K562 (cell line): Measurements from ENCODE around the gene TRANK1. TPM values are rescaled to one million over a fixed set of nuclear protein-coding genes. Genes with fewer than 3 reads are reported as not detected.
A peak's percentile ranks its signal among the peaks of the same experiment; 100 is the strongest.

ENCODE experiments used
- CBFA2T3 ChIP-seq: fragments of 450-650 bp; IDR thresholded peaks from 2 replicates; pipeline ENCODE4 v1.6.1; 2017
- CREB1 ChIP-seq, 2 experiments: sonication (generic) in 1 of 2; formaldehyde crosslinking in 1 of 2; IDR thresholded peaks; 2 replicates each; pipeline versions ENCODE4 v1.6.1 to v1.8.0; 2012 to 2022; ENCODE audit warnings: inconsistent platforms in 1 of 2, mild to moderate bottlenecking in 1 of 2, missing genetic modification reagents in 1 of 2, moderate library complexity in 1 of 2
- FOS ChIP-seq: IDR thresholded peaks from 3 replicates; pipeline ENCODE4 v1.6.1; 2011; ENCODE audit not compliant: insufficient read length; ENCODE audit errors: extremely low read depth
- FOXP1 ChIP-seq: sonication (generic); formaldehyde crosslinking; IDR thresholded peaks from 2 replicates; pipeline ENCODE4 v1.8.0; 2022; ENCODE audit warnings: mild to moderate bottlenecking, missing genetic modification reagents
- JUN ChIP-seq, 2 experiments: sonication (generic) in 1 of 2; formaldehyde crosslinking in 1 of 2; IDR thresholded peaks; 2 replicates each; pipeline versions ENCODE4 v1.6.1 to v1.8.0; 2012 to 2022; ENCODE audit warnings: borderline replicate concordance in 2 of 2, mild to moderate bottlenecking in 2 of 2, improper control_type of control experiment in 1 of 2, low read depth in 1 of 2, low read length in 1 of 2, missing genetic modification reagents in 1 of 2
- LEF1 ChIP-seq: fragments of 450-650 bp; IDR thresholded peaks from 2 replicates; pipeline ENCODE4 v1.6.1; 2016; ENCODE audit warnings: mild to moderate bottlenecking
- MTF1 ChIP-seq: fragments of 250-450 bp; sonication (Bioruptor Pico); IDR thresholded peaks from 2 replicates; pipeline ENCODE4 v1.9.0; 2021; ENCODE audit warnings: moderate library complexity, mild to moderate bottlenecking, inconsistent platforms, borderline replicate concordance
- NELFE ChIP-seq: IDR thresholded peaks from 2 replicates; pipeline ENCODE4 v1.6.1; 2011; ENCODE audit warnings: mild to moderate bottlenecking; ENCODE audit not compliant: insufficient read depth, insufficient read length
- NEUROD1 ChIP-seq: fragments of 150-350 bp; IDR thresholded peaks from 2 replicates; pipeline ENCODE4 v1.6.1; 2014; ENCODE audit warnings: borderline replicate concordance, low read length, low read depth; ENCODE audit not compliant: partially characterized antibody
- NFE2 ChIP-seq: IDR thresholded peaks from 2 replicates; pipeline ENCODE4 v1.6.1; 2014; ENCODE audit warnings: antibody characterized with exemption, low read depth
- NR3C1 ChIP-seq: sonication (generic); formaldehyde crosslinking; IDR thresholded peaks from 2 replicates; pipeline ENCODE4 v1.8.1; 2022; ENCODE audit warnings: missing genetic modification reagents
- PHB2 ChIP-seq: fragments of 450-650 bp; IDR thresholded peaks from 2 replicates; pipeline ENCODE4 v1.6.1; 2017; ENCODE audit warnings: low read depth
- RBFOX2 ChIP-seq: fragments of 200-400 bp; formaldehyde crosslinking; IDR thresholded peaks from 2 replicates; pipeline ENCODE4 v1.6.1; 2017; ENCODE audit warnings: low read depth, mild to moderate bottlenecking, low read length, moderate library complexity
- RNF2 ChIP-seq: sonication (generic); IDR thresholded peaks from 2 replicates; pipeline ENCODE4 v1.6.1; 2016
- STAT5B ChIP-seq: fragments of 250-450 bp; sonication (Bioruptor Pico); IDR thresholded peaks from 2 replicates; pipeline ENCODE4 v1.8.0; 2021; ENCODE audit warnings: mild to moderate bottlenecking, inconsistent platforms
- YBX1 ChIP-seq: fragments of 450-650 bp; IDR thresholded peaks from 2 replicates; pipeline ENCODE4 v1.7.1; 2016; ENCODE audit warnings: mild to moderate bottlenecking
- ZBED1 ChIP-seq: IDR thresholded peaks from 2 replicates; pipeline ENCODE4 v1.6.1; 2014
- ZNF146 ChIP-seq: IDR thresholded peaks from one replicate; pipeline ENCODE4 v1.6.1; 2018; ENCODE audit warnings: missing compliant biosample characterization; ENCODE audit not compliant: unreplicated experiment
- polyA plus RNA-seq, 8 experiments: library from polyadenylated mRNA; depleted of rRNA in 4 of 8; stranded (reverse) in 5 of 8; unstranded in 3 of 8; fragments of >200 nt; fragmentation: Nextera tagmentation in 2 of 8; fragmentation: Illumina TruSeq in 1 of 8; extraction: Ambion mirVana in 2 of 8; extraction: Trizol in 1 of 8; gene quantifications; 2 replicates each; pipeline versions ENCODE4 v1.2.1 to v1.2.3, GENCODE V29; 2011 to 2014; ENCODE audit warnings: inconsistent platforms in 1 of 8, missing spikeins in 1 of 8
- total RNA-seq, 7 experiments: library from RNA; depleted of rRNA in 6 of 7; stranded (reverse); fragments of >200 nt in 6 of 7; fragmentation: Illumina TruSeq in 2 of 7; extraction: Trizol in 2 of 7; gene quantifications; 2 replicates each; pipeline versions ENCODE4 v1.2.1 to v1.2.3, GENCODE V29; 2011 to 2021; ENCODE audit warnings: low replicate concordance in 1 of 7
- TF ChIP-seq, protein P1 (sequence below): sonication (generic); formaldehyde crosslinking; IDR thresholded peaks from 2 replicates; pipeline ENCODE4 v1.8.0; 2022; ENCODE audit warnings: mild to moderate bottlenecking, missing genetic modification reagents, borderline replicate concordance

Gene TRANK1
- total and polyA plus RNA-seq, 9 of the 15 experiments (the other 6 are each of a cell fraction or from before 2014, with no cell fraction given), result 0.41 to 5.3 (median 2.1) TPM

GRCh38 chr3:36993326-36994283, 48.8 kb upstream of the TRANK1 start, which contains the start of gene MLH1 (continued):
- TF ChIP-seq FOXP1 (CRISPR knock-in tag) (peak; percentile 82; the same call in 1 of the 2 replicates), YBX1 (no peak), NELFE (no peak), RNF2 (peak; percentile 38; the same call in 1 of the 2 replicates), JUN (IDR thresholded peaks at IDR 0.05; ENCODE audit: borderline replicate concordance, low read depth, low read length) (peak; percentile 80), JUN (CRISPR knock-in tag; IDR thresholded peaks at IDR 0.05; ENCODE audit: borderline replicate concordance) (no peak; the same call in 1 of the 2 replicates), LEF1 (peak; percentile 88), CBFA2T3 (peak; percentile 23; the same call in 1 of the 2 replicates), NFE2 (peak; percentile 47; the same call in 1 of the 2 replicates), RBFOX2 (peak; percentile 71), STAT5B (CRISPR knock-in tag) (no peak), ZBED1 (no peak), NEUROD1 (peak; percentile 87), PHB2 (no peak; the same call in 1 of the 2 replicates), NR3C1 (no peak), ZNF146 (no peak), FOS (peak; percentile 96), MTF1 (CRISPR knock-in tag) (no peak), CREB1 (IDR thresholded peaks at IDR 0.05) (peak; percentile 96), CREB1 (CRISPR knock-in tag; IDR thresholded peaks at IDR 0.05) (peak; percentile 94)
- TF ChIP-seq, protein P1, sequence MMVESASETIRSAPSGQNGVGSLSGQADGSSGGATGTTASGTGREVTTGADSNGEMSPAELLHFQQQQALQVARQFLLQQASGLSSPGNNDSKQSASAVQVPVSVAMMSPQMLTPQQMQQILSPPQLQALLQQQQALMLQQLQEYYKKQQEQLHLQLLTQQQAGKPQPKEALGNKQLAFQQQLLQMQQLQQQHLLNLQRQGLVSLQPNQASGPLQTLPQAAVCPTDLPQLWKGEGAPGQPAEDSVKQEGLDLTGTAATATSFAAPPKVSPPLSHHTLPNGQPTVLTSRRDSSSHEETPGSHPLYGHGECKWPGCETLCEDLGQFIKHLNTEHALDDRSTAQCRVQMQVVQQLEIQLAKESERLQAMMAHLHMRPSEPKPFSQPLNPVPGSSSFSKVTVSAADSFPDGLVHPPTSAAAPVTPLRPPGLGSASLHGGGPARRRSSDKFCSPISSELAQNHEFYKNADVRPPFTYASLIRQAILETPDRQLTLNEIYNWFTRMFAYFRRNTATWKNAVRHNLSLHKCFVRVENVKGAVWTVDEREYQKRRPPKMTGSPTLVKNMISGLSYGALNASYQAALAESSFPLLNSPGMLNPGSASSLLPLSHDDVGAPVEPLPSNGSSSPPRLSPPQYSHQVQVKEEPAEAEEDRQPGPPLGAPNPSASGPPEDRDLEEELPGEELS (CRISPR knock-in tag), result peak; percentile 91; the same call in 1 of the 2 replicates
